GM19025 (cell line): ENCODE results near the gene OLFM1.

Experiments used
- ATAC-seq: cut with Tn5 transposase; IDR thresholded peaks from one replicate; pipeline ENCODE4 v1.9.1; 2021; ENCODE audit warnings: mild to moderate bottlenecking, low read depth, moderate library complexity; ENCODE audit not compliant: unreplicated experiment

Gene OLFM1

GRCh38 chr9:135075234-135076142 lies 12.0 kb upstream of the OLFM1 start:
- ATAC-seq: no peak

DNA sequence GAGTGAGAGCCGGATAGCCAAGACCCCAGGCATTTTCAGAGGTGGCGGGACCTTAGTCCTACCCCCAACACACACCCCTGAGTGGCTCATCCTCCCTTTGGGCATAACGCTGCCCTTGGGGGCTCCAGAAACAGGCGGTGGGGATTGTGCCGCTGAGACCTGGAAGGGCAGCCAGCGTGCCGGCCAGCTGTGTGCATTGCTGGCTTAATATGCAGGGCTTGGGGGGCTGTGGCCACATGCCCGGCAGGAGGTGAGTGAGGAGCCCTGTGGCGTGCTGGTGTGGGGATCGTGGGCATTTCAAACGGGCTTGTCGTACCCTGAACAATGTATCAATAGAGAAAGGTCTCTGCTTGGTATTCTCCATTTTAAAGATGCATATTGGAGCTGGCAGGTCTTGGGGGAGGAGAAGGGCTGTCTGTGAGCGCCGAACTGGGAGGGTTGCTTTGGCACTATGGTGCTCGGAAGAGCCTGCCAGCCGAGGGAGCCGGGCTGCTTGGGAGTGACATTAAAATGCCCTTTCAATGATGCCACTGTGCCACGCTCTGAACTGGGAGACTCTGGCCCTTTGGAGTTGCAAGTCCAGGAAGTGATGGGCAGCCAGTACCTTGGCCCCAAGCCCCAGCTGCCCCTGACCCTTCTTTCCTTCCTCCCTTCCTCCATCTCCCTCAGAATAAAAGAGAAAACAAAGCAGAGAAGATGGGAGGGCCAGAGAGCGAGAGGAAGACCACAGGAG lies 11.2 kb upstream of the OLFM1 start:
- no peak for ATAC-seq

DNA sequence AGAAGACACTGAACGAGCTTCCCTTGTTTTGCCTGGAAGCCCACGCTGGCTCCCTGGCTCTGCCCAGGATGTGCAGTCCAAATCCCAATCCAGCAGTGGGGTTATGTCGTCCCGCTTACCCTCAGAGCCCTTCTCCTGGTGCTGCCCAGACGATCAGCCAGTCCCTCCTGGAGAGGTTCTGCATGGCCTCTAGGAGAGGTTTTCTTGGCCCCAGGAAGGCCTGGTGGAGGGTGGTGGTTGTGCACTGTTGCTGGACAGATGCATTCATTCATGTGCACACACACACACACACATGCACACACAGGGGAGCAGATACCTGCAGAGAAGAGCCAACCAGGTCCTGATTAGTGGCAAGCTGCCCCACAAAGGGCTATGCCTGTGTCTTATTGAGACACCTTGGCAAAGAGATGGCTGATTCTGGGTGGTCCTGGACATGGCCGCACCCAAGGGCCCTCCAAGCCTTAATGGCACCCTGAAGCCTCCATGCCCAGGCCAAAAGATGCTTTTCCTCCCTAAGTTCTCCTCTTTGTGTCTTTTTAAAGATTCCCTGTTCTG lies 10.5 kb upstream of the OLFM1 start:
- no peak for ATAC-seq

DNA sequence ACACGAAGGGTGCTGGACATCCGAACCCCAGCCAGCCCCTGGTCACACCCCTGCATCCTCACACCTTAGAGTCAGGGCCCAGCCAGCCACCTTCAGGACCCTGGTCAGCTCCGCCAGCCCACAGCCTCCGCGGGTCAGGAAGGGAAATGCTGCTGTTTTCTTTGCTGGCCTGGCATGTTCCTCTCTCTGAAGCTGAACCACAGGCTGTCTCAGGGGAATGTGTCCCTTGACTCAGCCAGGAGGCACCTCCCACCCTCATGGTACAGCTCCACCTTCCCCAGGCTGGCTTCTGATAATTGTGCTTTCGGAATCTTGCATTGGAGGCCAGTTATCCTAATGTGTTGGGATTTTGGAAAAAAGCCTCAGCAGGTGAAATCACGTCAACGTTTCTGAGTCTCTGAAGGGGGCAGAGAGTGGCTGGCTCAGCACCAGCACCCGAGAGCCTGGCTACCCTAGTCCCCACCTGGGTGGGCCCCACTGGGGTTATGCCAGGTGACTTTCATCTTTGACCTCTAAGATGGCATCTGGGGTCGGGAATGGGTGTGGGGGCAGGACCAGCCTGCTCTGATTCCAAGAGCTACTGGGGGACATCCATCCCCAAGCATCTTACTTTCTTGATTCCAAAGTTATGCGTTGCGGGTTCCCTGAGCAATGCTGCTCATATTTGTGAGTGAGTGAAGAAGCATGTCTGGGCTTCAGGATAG lies 9.8 kb upstream of the OLFM1 start:
- ATAC-seq: no peak

DNA sequence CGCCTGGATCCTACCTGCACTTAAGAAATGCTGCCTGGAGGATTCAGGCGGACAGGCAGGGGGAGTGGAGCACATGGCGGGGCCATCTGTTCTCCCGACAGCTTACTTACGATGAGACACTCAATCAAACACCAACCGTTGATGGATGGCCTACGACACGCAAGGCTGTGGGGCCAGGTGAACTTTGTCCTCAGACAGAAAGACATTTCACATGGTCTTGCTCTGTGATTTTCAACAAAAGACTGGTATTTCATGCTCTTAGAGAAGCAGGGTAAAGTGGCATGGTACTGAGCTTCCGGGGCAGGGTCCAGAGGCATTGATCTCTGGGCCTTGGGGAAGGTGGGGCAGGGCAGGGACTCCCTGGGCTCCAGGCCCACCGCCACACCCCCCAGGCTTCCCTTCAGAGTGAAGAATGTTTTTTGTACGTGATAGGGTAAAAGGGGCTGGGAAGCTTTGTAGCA lies 9.1 kb upstream of the OLFM1 start:
- no peak for ATAC-seq

DNA sequence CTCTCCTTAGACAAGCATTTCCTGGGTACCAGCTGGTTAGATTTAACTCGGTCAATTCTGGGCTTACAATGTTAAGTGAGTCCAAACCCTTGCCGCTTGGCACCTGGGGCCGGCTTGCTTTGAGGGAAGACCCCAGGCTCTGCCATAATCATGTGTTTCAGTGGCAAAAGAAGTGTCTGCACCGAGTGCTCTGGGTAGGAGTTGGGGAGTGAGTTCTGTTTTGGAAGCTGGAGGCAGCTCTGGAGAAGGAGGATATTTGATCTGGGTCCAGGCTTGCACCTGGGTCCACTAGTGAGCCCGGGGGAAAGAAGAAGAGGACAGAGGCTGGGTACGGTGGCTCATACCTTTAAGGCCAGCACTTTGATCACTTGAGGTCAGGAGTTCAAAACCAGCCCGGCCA lies 8.4 kb upstream of the OLFM1 start:
- no peak for ATAC-seq

- ATAC-seq: no peak
Observed at GRCh38 chr9:135079676-135080075, 7.8 kb upstream of the OLFM1 start.

- ATAC-seq: no peak
Observed at GRCh38 chr9:135080286-135081263, 6.9 kb upstream of the OLFM1 start.

- ATAC-seq: no peak
Observed at GRCh38 chr9:135081264-135081660, 6.2 kb upstream of the OLFM1 start.

DNA sequence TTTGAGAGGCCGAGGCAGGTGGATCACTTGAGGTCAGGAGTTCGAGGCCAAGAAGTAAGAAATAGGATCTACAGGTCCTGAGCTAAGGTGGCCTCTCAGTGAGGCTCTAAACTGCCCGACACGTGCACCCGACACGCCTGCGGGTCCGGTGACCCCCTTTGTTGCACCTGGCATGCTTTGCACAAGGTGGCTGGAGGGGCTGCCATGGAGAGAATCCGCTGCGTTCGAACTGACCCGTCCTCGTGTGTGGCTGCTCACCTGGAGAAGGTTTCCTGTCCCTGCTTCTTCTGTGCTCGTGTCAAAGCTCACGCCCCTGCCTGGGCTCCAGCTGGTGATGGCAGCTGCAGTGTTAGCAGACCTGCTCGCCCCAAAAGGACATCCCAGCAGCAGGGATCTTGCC lies 5.7 kb upstream of the OLFM1 start:
- no peak for ATAC-seq

DNA sequence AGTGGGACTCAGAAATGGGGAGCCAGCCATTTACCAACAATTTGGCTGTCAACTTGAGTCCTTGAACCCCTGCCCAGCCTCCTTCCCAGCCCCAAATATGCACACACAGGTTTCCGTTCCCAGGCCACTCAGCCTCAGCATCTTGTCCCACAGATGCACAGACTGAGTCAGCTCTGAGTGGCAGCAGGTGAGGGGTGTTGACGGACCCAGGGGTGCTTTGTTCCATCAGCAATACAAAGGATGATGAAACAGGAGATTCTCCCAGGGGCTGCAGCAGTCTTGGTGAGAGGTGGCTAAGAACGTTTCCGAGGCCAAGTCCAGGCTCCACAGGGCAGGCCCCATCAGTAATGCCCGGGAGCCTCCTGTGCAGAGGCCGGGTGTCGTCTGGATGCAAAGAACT lies 4.9 kb upstream of the OLFM1 start:
- ATAC-seq: no peak

GRCh38 chr9:135083241-135083810 lies 4.1 kb upstream of the OLFM1 start:
- ATAC-seq: no peak

GRCh38 chr9:135083831-135084230 lies 3.6 kb upstream of the OLFM1 start:
- no peak for ATAC-seq

DNA sequence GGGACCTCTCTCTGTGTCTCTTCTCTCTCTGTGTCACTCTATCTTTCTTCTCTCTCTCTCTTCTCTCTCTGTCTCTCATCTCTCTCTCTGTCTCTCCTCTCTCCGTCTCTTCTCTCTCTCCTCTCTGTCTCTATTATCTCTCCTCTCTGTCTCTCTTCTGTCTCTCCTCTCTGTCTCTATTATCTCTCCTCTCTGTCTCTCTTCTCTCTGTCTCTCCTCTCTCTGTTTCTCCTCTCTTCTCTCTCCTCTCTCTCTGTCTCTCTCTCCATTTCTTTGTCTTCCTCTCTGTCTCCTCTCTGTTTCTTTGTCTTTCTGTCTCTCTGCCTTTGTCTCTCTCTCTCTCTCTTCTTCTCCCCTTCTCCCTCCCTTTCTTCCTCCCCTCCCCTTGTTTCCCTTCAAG lies 3.2 kb upstream of the OLFM1 start:
- ATAC-seq: no peak

DNA sequence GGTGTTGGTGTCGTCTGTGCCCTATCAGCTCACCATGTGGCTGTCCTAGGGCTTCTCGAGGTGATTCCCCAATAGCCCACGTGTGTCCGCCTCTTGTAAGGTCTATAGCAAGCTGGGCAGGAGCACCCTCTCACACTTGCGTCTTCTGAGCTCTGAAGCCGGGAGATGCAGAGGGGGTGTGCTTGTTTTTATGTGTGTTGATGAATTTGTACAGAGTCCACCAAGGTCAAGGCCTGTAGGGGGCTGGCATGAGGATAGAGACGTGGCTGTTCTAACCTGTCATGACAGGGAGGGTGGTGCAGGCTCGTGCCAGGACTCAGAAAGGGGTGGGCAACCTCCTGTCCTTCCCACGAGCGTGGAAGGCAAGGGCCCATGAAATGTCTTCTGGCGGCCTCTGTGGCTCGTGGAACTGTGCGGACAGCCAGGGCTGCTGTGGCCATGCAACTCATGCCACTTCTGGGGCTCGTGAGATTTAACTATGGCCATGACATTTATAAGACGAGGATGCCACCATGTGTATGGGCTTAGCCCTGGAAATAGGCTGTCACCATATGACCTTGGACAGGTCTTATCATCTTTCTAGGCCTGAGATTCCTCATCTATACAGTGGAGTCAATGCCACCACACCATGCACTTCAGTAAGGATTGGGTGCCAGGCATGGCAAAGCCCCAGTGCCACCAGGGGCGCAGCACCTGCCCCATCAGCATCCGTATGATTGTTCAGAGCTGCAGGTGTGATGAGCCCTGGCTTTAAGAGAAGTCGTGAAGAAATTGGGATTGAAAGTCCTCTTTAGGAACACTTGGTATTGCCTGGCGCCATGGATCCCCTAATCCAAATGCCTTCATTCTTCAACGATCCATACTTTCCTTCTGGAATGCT lies 2.3 kb upstream of the OLFM1 start:
- ATAC-seq: no peak

DNA sequence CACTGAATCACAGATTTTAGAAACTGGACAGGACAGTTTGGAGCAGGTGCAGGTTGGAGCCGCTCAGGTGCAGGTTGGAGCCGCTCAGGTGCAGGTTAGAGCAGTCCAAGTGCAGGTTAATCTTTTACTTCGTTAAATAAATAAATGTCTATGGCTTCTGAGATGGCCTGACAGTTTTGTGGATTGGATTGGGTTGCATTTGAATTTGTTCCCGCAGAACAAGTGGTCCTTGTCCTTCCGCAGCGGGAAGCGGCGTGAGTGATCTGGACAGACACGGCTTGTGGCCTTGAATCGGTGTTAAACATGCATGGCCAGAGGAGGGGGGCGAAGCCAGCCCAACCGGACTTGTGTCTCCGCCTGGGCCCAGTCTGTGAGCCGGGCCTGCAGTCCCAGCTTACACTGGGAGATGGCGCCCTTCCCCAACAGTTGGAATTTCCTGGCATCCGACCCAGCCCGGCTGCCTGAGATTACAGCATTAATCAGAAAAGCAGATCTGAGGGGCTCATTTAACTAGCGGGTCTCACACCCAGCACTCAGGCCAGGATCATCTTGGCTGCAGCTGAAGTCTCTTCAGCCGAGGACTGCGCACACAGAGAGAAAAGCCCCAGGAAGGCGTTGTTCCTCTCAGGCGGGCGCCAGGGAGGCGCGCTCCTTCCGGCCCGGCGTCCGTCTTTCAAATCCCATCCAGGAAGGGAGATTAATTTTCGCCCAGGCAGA lies 1.5 kb upstream of the OLFM1 start:
- ATAC-seq: no peak

DNA sequence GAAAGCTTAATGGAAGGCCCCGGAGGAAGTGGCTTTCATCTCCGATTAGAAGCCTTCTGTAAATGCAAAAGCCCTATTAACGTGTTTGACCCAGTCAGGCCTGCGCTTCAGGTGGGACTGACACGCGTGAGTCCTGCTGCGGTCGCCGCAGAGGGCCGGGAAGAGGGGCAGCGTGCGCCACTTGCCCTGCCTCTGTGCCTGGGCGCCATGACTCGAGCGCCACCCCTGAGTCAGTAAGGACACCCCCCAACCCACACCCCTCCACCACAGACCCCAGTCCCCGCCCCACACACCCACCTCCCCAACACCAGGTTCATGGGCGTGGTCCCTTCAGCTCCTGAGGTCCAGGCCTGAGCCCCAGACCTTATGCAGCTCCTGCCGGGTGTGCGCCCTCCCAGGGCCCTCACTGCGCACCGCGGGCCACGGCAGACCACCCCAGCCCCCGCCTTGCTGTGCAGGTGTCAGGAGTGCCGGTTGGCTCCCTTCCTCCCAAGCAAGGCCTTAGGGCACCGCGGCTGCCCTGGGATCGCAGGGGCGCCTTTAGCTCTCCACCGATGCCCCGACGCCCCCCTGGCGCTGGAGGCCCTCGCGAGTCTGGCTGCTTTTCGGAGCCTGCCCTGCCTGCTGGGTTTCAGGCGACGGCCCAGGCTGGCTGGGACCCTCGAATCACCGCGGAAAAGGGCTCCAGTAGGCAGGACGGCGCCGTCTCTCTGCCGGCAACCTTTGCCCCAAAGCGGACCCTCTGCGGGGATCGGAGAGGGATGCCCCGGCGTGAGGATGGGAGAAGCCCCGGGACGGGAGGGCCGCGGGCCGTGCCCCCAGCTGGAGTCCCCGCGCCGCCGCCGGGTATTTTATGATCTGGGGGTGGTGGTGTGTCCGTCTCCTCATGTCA lies 625 bp upstream of the OLFM1 start:
- no peak for ATAC-seq
